ENCODE measurements around the gene ZNF414.

Gene ZNF414

GRCh38 chr19:8476524-8476923, 37.4 kb downstream of the ZNF414 start:
- TF ChIP-seq POLR2A (IDR thresholded peaks at IDR 0.05; ENCODE audit: low read depth, low read length) = no peak
- no peak for FAIRE-seq
- no peak for DNase-seq (ENCODE audit: insufficient read length, low spot score)

GRCh38 chr19:8475005-8475404, 39.0 kb downstream of the ZNF414 start:
- FAIRE-seq (no peak), DNase-seq (ENCODE audit: insufficient read length, low spot score) (no peak)
- TF ChIP-seq POLR2A (IDR thresholded peaks at IDR 0.05; ENCODE audit: low read depth, low read length) = no peak

DNA sequence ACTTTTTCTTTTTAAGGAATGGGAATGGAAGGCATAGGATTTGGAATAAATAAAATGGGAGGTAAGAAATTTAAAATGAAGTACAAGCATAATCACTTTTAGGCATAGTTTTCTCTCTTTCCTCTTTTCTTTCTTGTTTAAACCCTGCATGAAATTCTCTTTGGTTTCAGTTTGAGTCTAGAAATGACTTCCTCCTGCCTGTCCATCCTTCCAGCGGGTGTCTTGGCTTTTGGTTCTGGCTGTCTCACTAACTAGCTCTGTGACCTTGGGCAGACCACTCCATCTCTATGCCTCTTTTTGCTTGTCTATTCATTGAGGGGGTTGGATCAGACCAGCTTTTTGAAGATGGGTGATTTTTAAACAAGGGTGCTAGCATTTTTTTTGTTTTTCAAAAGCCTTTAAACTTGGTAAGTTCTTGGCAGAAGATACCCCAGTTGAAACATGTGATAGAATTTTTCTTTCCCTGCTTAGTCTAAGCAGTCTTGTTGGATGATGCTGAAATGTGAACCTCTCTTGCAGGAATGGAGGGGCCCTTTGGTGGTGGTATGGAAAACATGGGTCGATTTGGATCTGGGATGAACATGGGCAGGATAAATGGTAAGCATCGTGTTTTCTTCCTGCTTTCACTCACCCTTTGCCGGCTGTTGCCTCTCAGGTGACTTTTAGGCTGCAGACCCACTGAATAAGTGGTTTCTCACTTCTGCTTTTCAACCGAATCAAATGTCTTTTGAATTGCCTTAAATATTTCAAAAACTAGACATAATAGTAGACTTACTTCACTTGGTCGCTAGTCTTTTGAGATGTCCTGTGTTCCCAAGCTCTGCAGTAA, 40.1 kb downstream of the ZNF414 start:
- DNase-seq (ENCODE audit: insufficient read length, low spot score) (no peak), FAIRE-seq (no peak)
- TF ChIP-seq POLR2A (IDR thresholded peaks at IDR 0.05; ENCODE audit: low read depth, low read length) = no peak

GRCh38 chr19:8469613-8470368, 44.2 kb downstream of the ZNF414 start:
- no peak for TF ChIP-seq POLR2A (IDR thresholded peaks at IDR 0.05; ENCODE audit: low read depth, low read length)
- no peak for FAIRE-seq
- no peak for DNase-seq (ENCODE audit: insufficient read length, low spot score)

- no peak for TF ChIP-seq POLR2A (IDR thresholded peaks at IDR 0.05; ENCODE audit: low read depth, low read length)
- DNase-seq (ENCODE audit: insufficient read length, low spot score) (no peak), FAIRE-seq (no peak)
Observed at GRCh38 chr19:8468761-8469373, 45.1 kb downstream of the ZNF414 start.

DNA sequence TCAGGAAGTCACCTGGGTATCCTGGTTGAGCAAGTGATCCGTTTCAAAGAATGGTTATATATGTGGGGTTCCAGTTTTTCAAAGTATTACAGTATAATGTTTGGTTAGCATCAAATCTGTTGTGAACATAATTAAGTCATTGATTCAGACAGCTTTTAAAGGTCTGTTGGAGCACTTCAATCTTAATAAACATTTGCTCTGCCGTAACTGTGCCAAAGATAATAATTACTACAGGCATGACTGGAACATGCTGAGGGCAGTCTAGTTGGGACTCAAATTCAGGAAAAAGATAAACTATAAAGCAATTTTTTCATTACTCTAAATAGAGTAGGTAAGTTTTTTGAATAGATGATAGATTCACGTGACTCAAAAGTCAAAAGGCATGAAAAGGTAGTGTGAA, 45.8 kb downstream of the ZNF414 start:
- no peak for TF ChIP-seq POLR2A (IDR thresholded peaks at IDR 0.05; ENCODE audit: low read depth, low read length)
- DNase-seq (ENCODE audit: insufficient read length, low spot score) (no peak), FAIRE-seq (no peak)

- FAIRE-seq (no peak), DNase-seq (ENCODE audit: insufficient read length, low spot score) (no peak)
- TF ChIP-seq POLR2A (IDR thresholded peaks at IDR 0.05; ENCODE audit: low read depth, low read length) = no peak
Observed at GRCh38 chr19:8466018-8466417, 47.9 kb downstream of the ZNF414 start.

- no peak for TF ChIP-seq POLR2A (IDR thresholded peaks at IDR 0.05; ENCODE audit: low read depth, low read length)
- DNase-seq (ENCODE audit: insufficient read length, low spot score) (no peak), FAIRE-seq (no peak)
Observed at GRCh38 chr19:8463365-8463764, 50.6 kb downstream of the ZNF414 start.

DNA sequence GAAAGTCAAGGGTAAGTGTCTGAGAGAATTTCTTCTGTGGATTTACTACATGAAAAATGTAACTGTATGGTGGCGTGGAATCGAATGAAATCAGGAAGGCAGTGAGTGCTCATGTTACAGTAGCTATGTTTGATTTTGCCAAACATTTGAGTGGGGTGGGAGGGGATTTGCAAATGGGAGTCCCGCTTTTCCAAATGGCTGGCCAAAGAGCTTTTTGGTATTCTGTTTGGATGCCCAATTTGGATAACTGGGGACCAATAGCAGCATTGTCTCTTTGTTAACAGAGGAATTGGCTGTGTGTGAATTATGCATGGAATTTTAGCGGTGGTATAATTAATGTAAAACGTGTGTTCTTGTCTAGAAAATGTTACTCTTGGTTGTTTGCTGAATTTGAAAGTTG, 51.4 kb downstream of the ZNF414 start:
- FAIRE-seq = no peak
- TF ChIP-seq POLR2A (IDR thresholded peaks at IDR 0.05; ENCODE audit: low read depth, low read length) = no peak
- DNase-seq (ENCODE audit: insufficient read length, low spot score) = no peak

- no peak for TF ChIP-seq POLR2A (IDR thresholded peaks at IDR 0.05; ENCODE audit: low read depth, low read length)
- DNase-seq (ENCODE audit: insufficient read length, low spot score) = no peak
- no peak for FAIRE-seq
Observed at GRCh38 chr19:8461891-8462290, 52.1 kb downstream of the ZNF414 start.

DNA sequence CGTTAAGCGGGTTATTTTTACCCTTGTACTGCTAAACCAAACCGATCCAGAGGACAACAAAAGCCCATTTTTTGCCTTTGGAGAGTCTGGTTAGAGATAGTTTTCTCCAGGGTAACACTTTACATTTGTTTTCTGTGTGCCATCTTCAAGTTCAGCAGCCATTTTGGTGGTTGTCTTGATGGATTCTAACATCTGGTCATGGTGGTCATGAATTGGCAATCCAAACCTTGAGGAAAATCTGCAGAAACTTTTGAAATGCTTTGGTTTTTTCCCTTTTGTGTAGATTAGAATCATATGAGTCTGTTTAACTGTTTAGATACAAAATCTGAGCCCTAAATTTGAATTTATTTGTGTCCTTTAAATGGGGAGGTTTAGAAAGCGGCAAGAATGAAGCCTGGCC, 52.6 kb downstream of the ZNF414 start:
- FAIRE-seq (no peak), DNase-seq (ENCODE audit: insufficient read length, low spot score) (no peak)
- TF ChIP-seq POLR2A (IDR thresholded peaks at IDR 0.05; ENCODE audit: low read depth, low read length) = no peak

DNA sequence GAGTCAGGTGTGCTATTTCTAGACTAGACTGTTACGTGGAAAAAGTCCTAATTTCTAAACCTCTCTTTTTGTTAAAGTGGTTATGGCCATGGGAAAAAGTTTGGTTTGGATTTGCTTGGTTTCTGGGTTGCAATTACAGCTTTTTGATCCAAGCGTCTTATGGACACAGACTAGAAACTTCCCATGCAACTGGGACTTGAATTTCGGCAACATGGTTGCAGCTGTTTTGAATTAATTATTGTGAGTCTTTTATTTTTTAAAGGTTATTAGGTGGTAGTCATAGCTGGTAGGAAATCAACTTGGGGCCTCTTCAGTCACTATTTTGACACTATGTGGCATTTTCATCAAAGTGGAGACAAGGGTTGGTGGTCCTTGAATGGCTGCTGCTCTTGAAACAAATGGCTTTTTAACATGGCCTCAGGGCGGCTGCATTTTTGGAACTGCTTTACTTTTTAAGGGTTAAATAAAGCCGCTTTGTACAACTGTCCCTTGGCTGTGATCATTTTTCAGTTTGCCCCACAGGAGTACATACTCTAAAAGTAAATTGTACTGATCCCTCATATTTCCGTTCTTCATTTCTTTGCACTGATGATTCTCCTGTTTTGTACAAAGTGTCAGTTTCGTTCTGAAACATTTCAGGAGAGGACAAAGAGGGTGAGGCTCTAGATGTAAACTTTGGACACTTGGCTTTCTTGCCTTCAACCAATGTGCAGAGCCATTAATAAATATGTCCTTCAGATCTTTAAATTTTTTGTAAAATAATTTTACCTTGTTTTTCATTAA, 53.3 kb downstream of the ZNF414 start:
- TF ChIP-seq POLR2A (IDR thresholded peaks at IDR 0.05; ENCODE audit: low read depth, low read length) = no peak
- no peak for FAIRE-seq
- no peak for DNase-seq (ENCODE audit: insufficient read length, low spot score)

Measured in H54 (cell line).